HepG2 (cell line): ENCODE measurements around the gene ELP5. TPM values are rescaled to one million over a fixed set of nuclear protein-coding genes. Genes with fewer than 3 reads are reported as not detected.

Experiments used
- HOXA5 ChIP-seq: sonication (generic); formaldehyde crosslinking; IDR thresholded peaks from 2 replicates; pipeline ENCODE4 v1.4.0; 2020; ENCODE audit warnings: missing genetic modification reagents
- KAT8 ChIP-seq: IDR thresholded peaks from 2 replicates; pipeline ENCODE4 v1.6.1; 2016; ENCODE audit warnings: missing genetic modification reagents, missing compliant biosample characterization
- PITX1 ChIP-seq: sonication (generic); formaldehyde crosslinking; IDR thresholded peaks from 2 replicates; pipeline ENCODE4 v1.5.1; 2020; ENCODE audit warnings: mild to moderate bottlenecking, missing genetic modification reagents
- ZNF142 ChIP-seq: sonication (generic); formaldehyde crosslinking; IDR thresholded peaks from 2 replicates; pipeline ENCODE4 v1.4.0; 2020; ENCODE audit warnings: missing genetic modification reagents
- polyA plus RNA-seq, 8 experiments: library from polyadenylated mRNA; depleted of rRNA in 3 of 8; stranded (reverse) in 7 of 8; unstranded in 1 of 8; fragments of >200 nt; fragmentation: Illumina TruSeq in 4 of 8; extraction: Trizol in 4 of 8; gene quantifications; 2 replicates each; pipeline versions ENCODE4 v1.2.1 to v1.2.3, GENCODE V29; 2011 to 2016; ENCODE audit warnings: low read depth in 4 of 8, missing spikeins in 1 of 8, mixed read lengths in 1 of 8; ENCODE audit not compliant: insufficient read depth in 1 of 8
- total RNA-seq, 5 experiments: library from RNA; depleted of rRNA; stranded (reverse); fragments of >200 nt; fragmentation: Illumina TruSeq; extraction: Trizol; gene quantifications; 2 replicates each; pipeline ENCODE4 v1.2.3, GENCODE V29; 2016; ENCODE audit warnings: low read depth in 1 of 5
- TF ChIP-seq, protein P1 (sequence below): sonication (generic); formaldehyde crosslinking; IDR thresholded peaks from 2 replicates; pipeline ENCODE4 v1.4.0; 2020; ENCODE audit warnings: missing genetic modification reagents

ELP5 gene
- total and polyA plus RNA-seq, 2 of the 13 experiments (the other 11 are each of a cell fraction or from before 2014, with no cell fraction given): 67.6 to 69.8 TPM

GRCh38 chr17:7219229-7219811 lies 32.7 kb upstream of the ELP5 start (continued):
- TF ChIP-seq ZNF142 (peak; percentile 15; the same call in 1 of the 2 replicates), KAT8 (CRISPR knock-in tag) (no peak), HOXA5 (CRISPR knock-in tag) (peak; percentile 61; the same call in 1 of the 2 replicates), PITX1 (CRISPR knock-in tag) (peak; percentile 86; the same call in 1 of the 2 replicates)
- TF ChIP-seq, protein P1, sequence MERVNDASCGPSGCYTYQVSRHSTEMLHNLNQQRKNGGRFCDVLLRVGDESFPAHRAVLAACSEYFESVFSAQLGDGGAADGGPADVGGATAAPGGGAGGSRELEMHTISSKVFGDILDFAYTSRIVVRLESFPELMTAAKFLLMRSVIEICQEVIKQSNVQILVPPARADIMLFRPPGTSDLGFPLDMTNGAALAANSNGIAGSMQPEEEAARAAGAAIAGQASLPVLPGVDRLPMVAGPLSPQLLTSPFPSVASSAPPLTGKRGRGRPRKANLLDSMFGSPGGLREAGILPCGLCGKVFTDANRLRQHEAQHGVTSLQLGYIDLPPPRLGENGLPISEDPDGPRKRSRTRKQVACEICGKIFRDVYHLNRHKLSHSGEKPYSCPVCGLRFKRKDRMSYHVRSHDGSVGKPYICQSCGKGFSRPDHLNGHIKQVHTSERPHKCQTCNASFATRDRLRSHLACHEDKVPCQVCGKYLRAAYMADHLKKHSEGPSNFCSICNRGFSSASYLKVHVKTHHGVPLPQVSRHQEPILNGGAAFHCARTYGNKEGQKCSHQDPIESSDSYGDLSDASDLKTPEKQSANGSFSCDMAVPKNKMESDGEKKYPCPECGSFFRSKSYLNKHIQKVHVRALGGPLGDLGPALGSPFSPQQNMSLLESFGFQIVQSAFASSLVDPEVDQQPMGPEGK (CRISPR knock-in tag): peak; percentile 9; the same call in 1 of the 2 replicates
